ENCODE results near the gene MYRIP. TPM values are rescaled to one million over a fixed set of nuclear protein-coding genes. Genes with fewer than 3 reads are reported as not detected.

MYRIP gene
- total RNA-seq, 4 donors from 2014 or later: 1.6 to 7.1 (median 3.6) TPM

- Histone ChIP-seq H3K27me3 (no peaks in the 10 kb centered on the region), H3K4me1 (no peaks in the 10 kb centered on the region), H3K4me3 (replicated peaks in 1 of 3) (no peak overlapping the region), H3K36me3 (no peaks in the 10 kb centered on the region), H3K27ac (no peak overlapping the region), H3K9me3 (no peaks in the 10 kb centered on the region)
- 94 to 95% methylated on average over 2 of the region's 2 CpGs for WGBS, 2 donors
- intact Hi-C loops (cut with DNase I): no loop called here
- DNase-seq: no peak
- TF ChIP-seq CTCF (IDR thresholded peaks at IDR 0.05) (no peak), POLR2A (IDR thresholded peaks at IDR 0.05) (no peak)
Observed at GRCh38 chr3:40287248-40287647, 477.8 kb downstream of the MYRIP start.

- H3K36me3 ChIP-seq: no peaks in the 10 kb centered on the region
- WGBS, 2 donors: 91 to 93% methylated on average over 5 of the region's 6 CpGs
- H3K27me3 ChIP-seq: no peaks in the 10 kb centered on the region
- no peak for DNase-seq
- intact Hi-C loops (cut with DNase I): no loop called here
- H3K27ac ChIP-seq: no peak overlapping the region
- H3K4me1 ChIP-seq: no peaks in the 10 kb centered on the region
- TF ChIP-seq POLR2A (IDR thresholded peaks at IDR 0.05): no peak
- H3K4me3 ChIP-seq (replicated peaks in 1 of 3): no peak overlapping the region
- no peaks in the 10 kb centered on the region for H3K9me3 ChIP-seq
Observed at GRCh38 chr3:40290396-40290795, 481.0 kb downstream of the MYRIP start.

GRCh38 chr3:40291471-40291870, 482.1 kb downstream of the MYRIP start:
- Histone ChIP-seq H3K36me3 (no peaks in the 10 kb centered on the region), H3K9me3 (no peaks in the 10 kb centered on the region), H3K27me3 (no peaks in the 10 kb centered on the region), H3K27ac (no peak overlapping the region), H3K4me1 (no peaks in the 10 kb centered on the region), H3K4me3 (replicated peaks in 1 of 3) (no peak overlapping the region)
- TF ChIP-seq CTCF (IDR thresholded peaks at IDR 0.05) (no peak), POLR2A (IDR thresholded peaks at IDR 0.05) (no peak)
- intact Hi-C loops (cut with DNase I): no loop called here
- no peak for DNase-seq
- 92 to 93% methylated on average over 4 of the region's 4 CpGs for WGBS, 2 donors

- TF ChIP-seq CTCF (IDR thresholded peaks at IDR 0.05): no peak
- no peak for TF ChIP-seq POLR2A (IDR thresholded peaks at IDR 0.05)
- Histone ChIP-seq H3K9me3 (no peaks in the 10 kb centered on the region), H3K4me1 (no peaks in the 10 kb centered on the region), H3K27me3 (no peaks in the 10 kb centered on the region), H3K4me3 (replicated peaks in 1 of 3) (no peak overlapping the region), H3K27ac (no peak overlapping the region), H3K36me3 (no peaks in the 10 kb centered on the region)
- WGBS, 2 donors: 90 to 91% methylated on average over 4 of the region's 4 CpGs
- DNase-seq: no peak
- intact Hi-C loops (cut with DNase I): no loop called here
Observed at GRCh38 chr3:40292637-40293349, 483.4 kb downstream of the MYRIP start.

- intact Hi-C loops (cut with DNase I): no loop called here
- WGBS, 2 donors: 100% methylated on average over 1 of the region's 1 CpG
- H3K9me3 ChIP-seq: no peaks in the 10 kb centered on the region
- TF ChIP-seq CTCF (IDR thresholded peaks at IDR 0.05) (no peak), POLR2A (IDR thresholded peaks at IDR 0.05) (no peak)
- H3K4me3 ChIP-seq (replicated peaks in 1 of 3): no peak overlapping the region
- no peaks in the 10 kb centered on the region for H3K36me3 ChIP-seq
- no peak for DNase-seq
- H3K27ac ChIP-seq: no peak overlapping the region
- peaks cover 0 to 3% of the 10 kb centered on the region in 2 donors for H3K4me1 ChIP-seq
- no peaks in the 10 kb centered on the region for H3K27me3 ChIP-seq
Observed at GRCh38 chr3:40294434-40294833, 485.0 kb downstream of the MYRIP start.

Measured in thyroid gland (tissue), 4 donors.